H9 (cell line): ENCODE measurements around the gene CDH23. TPM values are rescaled to one million over a fixed set of nuclear protein-coding genes. Genes with fewer than 3 reads are reported as not detected.

ENCODE experiments used
- DNase-seq: peaks from one replicate; pipeline ENCODE4 v3.0.0-alpha.2; 2017
- H2AFZ ChIP-seq: one replicate; pipeline ENCODE4 v1.6.1; 2013; ENCODE audit warnings: mild to moderate bottlenecking, low read length, control low read depth, moderate library complexity
- H2AK5ac ChIP-seq: 2 replicates; pipeline ENCODE4 v1.6.1; 2013; ENCODE audit warnings: low read length, control low read depth, mixed read lengths; ENCODE audit not compliant: insufficient read length
- H2BK120ac ChIP-seq: one replicate; pipeline ENCODE4 v1.6.1; 2013; ENCODE audit warnings: low read depth, mild to moderate bottlenecking, low read length, control low read depth, inconsistent platforms; ENCODE audit not compliant: poor library complexity, severe bottlenecking
- H2BK12ac ChIP-seq: 2 replicates; pipeline ENCODE4 v1.6.1; 2013; ENCODE audit warnings: low read length, control low read depth, mixed read lengths, low read depth; ENCODE audit not compliant: insufficient read length
- H2BK15ac ChIP-seq: 2 replicates; pipeline ENCODE4 v1.6.1; 2013; ENCODE audit warnings: low read depth, low read length, control low read depth
- H2BK20ac ChIP-seq: one replicate; pipeline ENCODE4 v1.6.1; 2013; ENCODE audit warnings: low read depth, mild to moderate bottlenecking, low read length, control low read depth, inconsistent platforms; ENCODE audit not compliant: poor library complexity, severe bottlenecking
- H2BK5ac ChIP-seq: 2 replicates; pipeline ENCODE4 v1.6.1; 2013; ENCODE audit warnings: low read length, control low read depth, mixed read lengths; ENCODE audit not compliant: insufficient read length
- H3K14ac ChIP-seq: 2 replicates; pipeline ENCODE4 v1.6.1; 2013; ENCODE audit warnings: low read length, control low read depth; ENCODE audit not compliant: insufficient read depth
- H3K18ac ChIP-seq: 2 replicates; pipeline ENCODE4 v1.6.1; 2013; ENCODE audit warnings: low read depth, mild to moderate bottlenecking, mixed read lengths, low read length, control low read depth; ENCODE audit not compliant: insufficient read length
- H3K23ac ChIP-seq: 2 replicates; pipeline ENCODE4 v1.6.1; 2013; ENCODE audit warnings: low read length, control low read depth, mixed read lengths, low read depth; ENCODE audit not compliant: insufficient read length
- H3K23me2 ChIP-seq: 2 replicates; pipeline ENCODE4 v1.6.1; 2013; ENCODE audit warnings: low read depth, mild to moderate bottlenecking, mixed read lengths, low read length, control low read depth; ENCODE audit not compliant: insufficient read length, poor library complexity, severe bottlenecking
- H3K27ac ChIP-seq: 2 replicates; pipeline ENCODE4 v1.5.1; 2013; ENCODE audit warnings: low read length, control low read depth, mixed read lengths, low read depth; ENCODE audit not compliant: insufficient read length
- H3K27me3 ChIP-seq: 2 replicates; pipeline ENCODE4 v1.6.1; 2013; ENCODE audit warnings: low read length, control low read depth, inconsistent platforms; ENCODE audit not compliant: insufficient read depth
- H3K4ac ChIP-seq: 2 replicates; pipeline ENCODE4 v1.6.1; 2013; ENCODE audit warnings: low read depth, mild to moderate bottlenecking, control low read depth, inconsistent platforms, low read length, moderate library complexity
- H3K4me1 ChIP-seq: 2 replicates; pipeline ENCODE4 v1.6.1; 2013; ENCODE audit warnings: low read length, control low read depth, inconsistent platforms; ENCODE audit not compliant: insufficient read depth
- H3K4me2 ChIP-seq: 2 replicates; pipeline ENCODE4 v1.6.1; 2013; ENCODE audit warnings: low read length, control low read depth, mixed read lengths; ENCODE audit not compliant: insufficient read length, insufficient read depth
- H3K56ac ChIP-seq: 2 replicates; pipeline ENCODE4 v1.6.1; 2013; ENCODE audit warnings: low read depth, mild to moderate bottlenecking, mixed read lengths, low read length, control low read depth; ENCODE audit not compliant: insufficient read length
- H3K79me1 ChIP-seq: 2 replicates; pipeline ENCODE4 v1.6.1; 2013; ENCODE audit warnings: low read depth, mild to moderate bottlenecking, moderate library complexity, low read length, control low read depth, inconsistent platforms; ENCODE audit not compliant: insufficient read depth, poor library complexity, severe bottlenecking
- H3K79me2 ChIP-seq: 2 replicates; pipeline ENCODE4 v1.6.1; 2013; ENCODE audit warnings: low read length, control low read depth, inconsistent platforms; ENCODE audit not compliant: insufficient read depth
- H3K9ac ChIP-seq: 2 replicates; pipeline ENCODE4 v1.6.1; 2013; ENCODE audit warnings: low read length, control low read depth, mixed read lengths; ENCODE audit not compliant: insufficient read length; ENCODE audit errors: extremely low read depth
- H3K9me3 ChIP-seq: one replicate; pipeline ENCODE4 v1.6.1; 2013; ENCODE audit warnings: low read depth, low read length, inconsistent platforms; ENCODE audit not compliant: control insufficient read depth
- H3T11ph ChIP-seq: one replicate; pipeline ENCODE4 v1.6.1; 2013; ENCODE audit warnings: mild to moderate bottlenecking, low read length, control low read depth, inconsistent platforms
- H4K20me1 ChIP-seq: one replicate; pipeline ENCODE4 v1.6.1; 2013; ENCODE audit not compliant: control insufficient read depth, insufficient read length, insufficient read depth
- H4K5ac ChIP-seq: 2 replicates; pipeline ENCODE4 v1.6.1; 2013; ENCODE audit warnings: low read depth, mild to moderate bottlenecking, mixed read lengths, low read length, control low read depth; ENCODE audit not compliant: insufficient read length
- H4K8ac ChIP-seq: replicated peaks from 2 replicates; pipeline ENCODE4 v1.6.1; 2013; ENCODE audit warnings: low read length, control low read depth, mixed read lengths, low read depth; ENCODE audit not compliant: insufficient read length
- H4K91ac ChIP-seq: 2 replicates; pipeline ENCODE4 v1.6.1; 2013; ENCODE audit warnings: low read depth, mild to moderate bottlenecking, moderate library complexity, mixed read lengths, low read length, control low read depth; ENCODE audit not compliant: insufficient read length
- H3K27ac Mint-ChIP-seq, 3 experiments: 2 replicates in 2 of 3; 3 replicates in 1 of 3; pipeline ENCODE4 v1.8.0; 2020 to 2021; ENCODE audit warnings: mixed read lengths in 3 of 3, mild to moderate bottlenecking in 1 of 3, moderate library complexity in 1 of 3
- H3K27me3 Mint-ChIP-seq: 2 replicates; pipeline ENCODE4 v1.8.0; 2021; ENCODE audit warnings: low read depth, mild to moderate bottlenecking, moderate library complexity, mixed read lengths
- H3K36me3 Mint-ChIP-seq, 3 experiments: 2 replicates in 2 of 3; 3 replicates in 1 of 3; pipeline ENCODE4 v1.8.0; 2020 to 2021; ENCODE audit warnings: low read depth in 3 of 3, mixed read lengths in 3 of 3; ENCODE audit not compliant: insufficient read depth in 1 of 3
- H3K4me1 Mint-ChIP-seq, 2 experiments: 2 replicates each; pipeline ENCODE4 v1.8.0; 2020; ENCODE audit warnings: mixed read lengths in 2 of 2
- H3K4me3 Mint-ChIP-seq, 2 experiments: 2 replicates in 1 of 2; 3 replicates in 1 of 2; pipeline ENCODE4 v1.8.0; 2020 to 2021; ENCODE audit warnings: mild to moderate bottlenecking in 2 of 2, mixed read lengths in 2 of 2, moderate library complexity in 1 of 2
- H3K9me3 Mint-ChIP-seq, 2 experiments: 2 replicates in 1 of 2; 3 replicates in 1 of 2; pipeline ENCODE4 v1.8.0; 2020; ENCODE audit warnings: mild to moderate bottlenecking in 2 of 2, mixed read lengths in 2 of 2, moderate library complexity in 1 of 2
- CTCF ChIP-seq: fragments of 200-600 bp; sonication (generic); conservative IDR thresholded peaks from 3 replicates; pipeline ENCODE4 v1.8.0; 2021; ENCODE audit warnings: antibody characterized with exemption, mild to moderate bottlenecking
- WGBS: extraction: QIAGEN DNeasy Blood & Tissue Kit; methylation state at CpG from one replicate; pipeline ENCODE4 v1.1.7; 2013; ENCODE audit warnings: missing lambda C conversion rate, low lambda C conversion rate, mixed read lengths; ENCODE audit not compliant: insufficient read length; ENCODE audit errors: extremely low coverage; 5-methylcytosine and 5-hydroxymethylcytosine counted together
- total RNA-seq: library from RNA; stranded (reverse); gene quantifications from 2 replicates; pipeline ENCODE4 v1.2.1, GENCODE V29; 2021

The CDH23 gene
- total RNA-seq, 1 experiment from 2014 or later, result 2.1 TPM

GRCh38 chr10:71706216-71707121, 309.7 kb downstream of the CDH23 start:
- Mint-ChIP-seq H3K9me3 (no peaks in the 10 kb centered on the region), H3K27ac (no peak overlapping the region), H3K4me1 (peaks cover 8 to 15% of the 10 kb centered on the region in 2 experiments), H3K4me3 (no peak overlapping the region), H3K27me3 (peaks cover 14% of the 10 kb centered on the region), H3K36me3 (no peaks in the 10 kb centered on the region)
- H3K79me2 ChIP-seq, result no peaks in the 10 kb centered on the region
- H2BK15ac ChIP-seq, result no peak overlapping the region
- no peaks in the 10 kb centered on the region for H3K9me3 ChIP-seq
- H2AK5ac ChIP-seq, result no peak overlapping the region
- H2BK5ac ChIP-seq, result no peak overlapping the region
- H3K18ac ChIP-seq, result no peak overlapping the region
- TF ChIP-seq CTCF, result no peak
- H3K4me2 ChIP-seq, result no peak overlapping the region
- no peak overlapping the region for H2BK20ac ChIP-seq
- H3K56ac ChIP-seq, result no peak overlapping the region
- H3K23ac ChIP-seq, result no peak overlapping the region
- no peaks in the 10 kb centered on the region for H3K4me1 ChIP-seq
- no peak overlapping the region for H3T11ph ChIP-seq
- no CpG with 5 or more reads among the region's 35 CpGs for WGBS
- H3K4ac ChIP-seq, result no peak overlapping the region
- H4K8ac ChIP-seq, result no peak overlapping the region
- no peaks in the 10 kb centered on the region for H4K20me1 ChIP-seq
- H2BK120ac ChIP-seq, result no peak overlapping the region
- H3K27me3 ChIP-seq, result no peaks in the 10 kb centered on the region
- H3K79me1 ChIP-seq, result no peaks in the 10 kb centered on the region
- H4K5ac ChIP-seq, result no peak overlapping the region
- H3K9ac ChIP-seq, result no peak overlapping the region
- H3K23me2 ChIP-seq, result no peaks in the 10 kb centered on the region
- no peak overlapping the region for H4K91ac ChIP-seq
- no peak overlapping the region for H2AFZ ChIP-seq
- no peak overlapping the region for H3K14ac ChIP-seq
- no peak overlapping the region for H3K27ac ChIP-seq
- H2BK12ac ChIP-seq, result no peak overlapping the region
- DNase-seq, result no peak
